GM06990 (cell line): ENCODE results near the gene LRRC32.

Experiments used
- DNase-seq: peaks from one replicate; pipeline ENCODE4 v3.0.0-alpha.2; 2011; ENCODE audit not compliant: insufficient read length; ENCODE audit errors: extremely low read depth
- H3K27me3 ChIP-seq: replicated peaks from 2 replicates; pipeline ENCODE4 v1.6.0; 2011; ENCODE audit warnings: low read length; ENCODE audit not compliant: control insufficient read depth, insufficient read depth
- H3K36me3 ChIP-seq: 2 replicates; pipeline ENCODE4 v1.5.1; 2011; ENCODE audit warnings: low read length; ENCODE audit not compliant: control insufficient read depth, insufficient read depth
- H3K4me3 ChIP-seq: replicated peaks from 2 replicates; pipeline ENCODE4 v1.5.1; 2011; ENCODE audit warnings: low read depth, mild to moderate bottlenecking, control low read depth, low read length
- TF ChIP-seq, protein P1 (sequence below): IDR thresholded peaks from 2 replicates; pipeline ENCODE4 v1.5.1; 2011; ENCODE audit warnings: low read length, control low read depth, mild to moderate bottlenecking, inconsistent platforms; ENCODE audit not compliant: insufficient read depth, poor library complexity, severe bottlenecking

Gene LRRC32

DNA sequence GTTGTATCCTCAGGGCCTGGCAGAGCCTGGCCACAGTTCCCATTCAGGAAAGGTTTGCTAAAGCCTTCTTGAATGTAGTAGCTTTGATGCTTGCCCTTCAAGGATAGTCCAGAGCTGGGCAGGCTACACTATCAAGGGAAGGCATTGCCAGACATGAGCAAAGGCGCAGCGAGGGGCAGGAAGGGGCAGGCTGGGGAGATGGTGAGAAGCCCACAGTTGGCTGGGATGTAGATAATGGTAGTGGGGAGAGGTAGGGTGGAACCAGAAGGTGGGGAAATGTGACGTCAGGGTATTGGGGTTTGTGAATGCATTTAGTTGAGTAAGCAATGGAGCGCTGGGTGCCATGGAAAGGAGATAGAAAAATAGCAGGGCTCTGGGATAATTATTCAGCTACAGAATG is 28.6 kb downstream of the LRRC32 start:
- Histone ChIP-seq H3K27me3 (peaks cover 1% of the 10 kb centered on the region), H3K4me3 (no peak overlapping the region), H3K36me3 (no peaks in the 10 kb centered on the region)
- TF ChIP-seq, protein P1, sequence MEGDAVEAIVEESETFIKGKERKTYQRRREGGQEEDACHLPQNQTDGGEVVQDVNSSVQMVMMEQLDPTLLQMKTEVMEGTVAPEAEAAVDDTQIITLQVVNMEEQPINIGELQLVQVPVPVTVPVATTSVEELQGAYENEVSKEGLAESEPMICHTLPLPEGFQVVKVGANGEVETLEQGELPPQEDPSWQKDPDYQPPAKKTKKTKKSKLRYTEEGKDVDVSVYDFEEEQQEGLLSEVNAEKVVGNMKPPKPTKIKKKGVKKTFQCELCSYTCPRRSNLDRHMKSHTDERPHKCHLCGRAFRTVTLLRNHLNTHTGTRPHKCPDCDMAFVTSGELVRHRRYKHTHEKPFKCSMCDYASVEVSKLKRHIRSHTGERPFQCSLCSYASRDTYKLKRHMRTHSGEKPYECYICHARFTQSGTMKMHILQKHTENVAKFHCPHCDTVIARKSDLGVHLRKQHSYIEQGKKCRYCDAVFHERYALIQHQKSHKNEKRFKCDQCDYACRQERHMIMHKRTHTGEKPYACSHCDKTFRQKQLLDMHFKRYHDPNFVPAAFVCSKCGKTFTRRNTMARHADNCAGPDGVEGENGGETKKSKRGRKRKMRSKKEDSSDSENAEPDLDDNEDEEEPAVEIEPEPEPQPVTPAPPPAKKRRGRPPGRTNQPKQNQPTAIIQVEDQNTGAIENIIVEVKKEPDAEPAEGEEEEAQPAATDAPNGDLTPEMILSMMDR: no peak
- no peak for DNase-seq

DNA sequence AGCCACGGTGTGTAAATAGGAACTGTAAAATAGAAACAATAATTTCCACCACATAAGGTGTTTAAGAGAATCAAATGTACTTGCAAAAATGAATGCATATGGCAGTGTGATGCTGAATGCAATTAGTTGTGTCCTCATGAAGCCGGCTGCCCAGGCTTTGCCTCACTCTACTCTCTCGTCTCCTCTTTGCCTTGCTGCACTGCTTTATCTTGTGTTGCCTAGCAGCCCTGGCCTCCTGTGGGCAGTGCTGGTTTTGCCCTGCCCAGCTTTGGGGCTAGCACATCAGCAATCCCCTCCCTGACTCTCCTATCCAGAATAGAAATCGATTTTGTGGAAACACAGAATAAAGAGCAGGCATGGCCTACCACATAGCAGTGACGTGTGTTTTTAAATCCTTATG is 30.0 kb downstream of the LRRC32 start:
- Histone ChIP-seq H3K4me3 (no peak overlapping the region), H3K27me3 (peaks cover 1% of the 10 kb centered on the region), H3K36me3 (no peaks in the 10 kb centered on the region)
- TF ChIP-seq, protein P1: no peak
- DNase-seq: no peak

DNA sequence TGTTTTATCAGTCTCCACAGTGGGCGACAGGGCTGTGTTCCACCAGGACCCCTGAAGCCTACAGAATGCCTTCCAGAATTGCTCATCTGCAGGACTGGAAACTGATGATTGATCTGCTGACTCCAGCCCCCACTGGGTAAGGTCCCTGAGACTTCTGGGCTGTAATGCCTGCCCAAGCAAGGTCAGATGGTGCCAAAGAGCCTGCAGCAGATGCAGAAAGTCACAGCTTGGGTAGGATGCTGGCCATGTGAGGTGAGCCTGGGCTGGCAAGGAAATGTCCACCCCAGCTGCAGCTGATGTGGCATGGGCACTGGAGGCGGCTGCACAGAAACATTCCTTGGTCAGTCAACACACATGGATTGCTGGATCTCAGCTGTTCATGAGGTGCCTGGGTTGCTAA is 30.9 kb downstream of the LRRC32 start:
- no peak for DNase-seq
- TF ChIP-seq, protein P1: no peak
- Histone ChIP-seq H3K27me3 (peaks cover 1% of the 10 kb centered on the region), H3K36me3 (no peaks in the 10 kb centered on the region), H3K4me3 (no peak overlapping the region)

DNA sequence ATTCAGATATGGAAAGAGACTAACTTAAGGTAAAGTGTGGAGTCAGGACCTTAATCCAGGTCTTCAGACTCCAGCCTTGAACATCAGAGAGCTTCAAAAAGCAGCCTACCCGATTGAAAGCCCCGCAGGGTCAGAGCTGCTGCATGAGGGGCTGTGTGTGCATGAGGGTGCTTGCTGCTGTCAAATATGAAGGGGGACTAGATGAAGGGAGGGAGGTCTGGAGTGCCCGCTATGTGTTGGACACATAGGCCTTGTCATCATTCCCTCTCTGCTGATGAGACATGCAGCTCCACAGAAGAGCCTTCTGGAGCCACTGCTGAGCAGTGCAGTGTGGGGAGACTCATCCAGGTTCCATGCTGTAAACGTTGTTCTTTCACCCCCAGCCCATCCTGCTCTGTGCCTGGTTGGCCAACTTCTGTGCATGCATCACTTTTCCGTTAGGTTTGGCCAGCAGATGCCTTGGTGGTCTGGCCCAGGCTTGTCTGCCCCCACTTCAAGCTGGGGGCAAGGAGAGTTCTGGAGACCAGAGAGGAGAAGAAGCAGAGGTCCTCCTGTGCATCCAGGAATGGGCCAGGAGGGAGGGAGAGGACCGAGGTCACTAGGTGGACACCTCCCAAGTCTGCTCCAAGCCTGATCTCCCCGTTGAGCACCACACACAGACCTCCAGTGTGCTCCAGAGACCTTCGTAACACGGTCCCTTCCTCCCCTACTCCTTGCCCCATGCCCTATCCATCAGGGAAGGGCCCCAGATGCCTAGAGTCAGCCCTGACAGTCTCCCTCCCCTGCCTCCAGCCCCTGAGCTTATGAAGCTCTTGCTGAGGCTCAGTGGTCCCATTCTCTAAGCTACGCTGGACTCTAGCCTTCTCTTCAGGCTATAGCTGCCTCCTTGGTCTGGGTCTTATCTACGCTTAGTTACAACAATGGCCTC is 32.0 kb downstream of the LRRC32 start:
- no peak for DNase-seq
- TF ChIP-seq, protein P1: no peak
- Histone ChIP-seq H3K27me3 (peaks cover 1% of the 10 kb centered on the region), H3K36me3 (no peaks in the 10 kb centered on the region), H3K4me3 (no peak overlapping the region)

DNA sequence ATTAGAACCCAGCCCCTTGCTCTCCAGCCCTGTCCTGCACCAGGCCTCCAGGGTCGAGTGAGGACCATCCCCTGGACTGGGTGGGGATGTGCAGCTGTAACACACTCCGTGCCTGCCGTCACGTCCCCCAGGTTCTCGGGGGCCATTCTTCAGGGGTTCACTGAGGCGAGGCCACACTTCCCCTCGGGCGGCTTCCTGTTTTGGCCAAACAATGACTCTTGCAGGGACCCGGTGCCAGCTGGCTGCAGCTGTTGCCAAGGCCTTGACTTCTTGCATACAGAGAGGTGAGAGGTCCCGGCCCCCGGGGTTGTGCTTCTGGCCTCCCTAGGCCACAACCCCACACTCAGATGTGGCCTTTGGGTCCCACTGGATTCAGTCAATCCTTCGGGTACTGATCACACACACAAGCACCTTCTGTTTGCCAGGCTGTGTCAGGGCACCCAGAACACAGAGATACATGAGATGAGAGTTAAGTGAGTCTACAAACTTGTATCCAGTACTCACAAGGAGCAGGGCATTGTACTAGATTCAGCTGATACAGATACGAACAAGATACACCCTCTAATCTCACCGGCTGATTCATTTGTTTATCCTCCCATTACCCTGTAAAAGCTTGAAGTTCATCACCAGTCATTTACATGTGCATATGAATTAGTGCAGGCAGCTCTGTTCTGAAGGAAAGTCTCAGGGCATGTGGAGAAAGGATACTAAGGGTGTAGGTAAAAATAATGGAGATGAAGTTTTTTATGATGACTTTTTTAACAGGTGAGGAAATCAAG is 32.9 kb downstream of the LRRC32 start:
- Histone ChIP-seq H3K4me3 (no peak overlapping the region), H3K36me3 (no peaks in the 10 kb centered on the region), H3K27me3 (peaks cover 1% of the 10 kb centered on the region)
- DNase-seq: peak; percentile 84
- TF ChIP-seq, protein P1: no peak
